ENCODE measurements around the gene CDKN2AIPNL.

CDKN2AIPNL gene

DNA sequence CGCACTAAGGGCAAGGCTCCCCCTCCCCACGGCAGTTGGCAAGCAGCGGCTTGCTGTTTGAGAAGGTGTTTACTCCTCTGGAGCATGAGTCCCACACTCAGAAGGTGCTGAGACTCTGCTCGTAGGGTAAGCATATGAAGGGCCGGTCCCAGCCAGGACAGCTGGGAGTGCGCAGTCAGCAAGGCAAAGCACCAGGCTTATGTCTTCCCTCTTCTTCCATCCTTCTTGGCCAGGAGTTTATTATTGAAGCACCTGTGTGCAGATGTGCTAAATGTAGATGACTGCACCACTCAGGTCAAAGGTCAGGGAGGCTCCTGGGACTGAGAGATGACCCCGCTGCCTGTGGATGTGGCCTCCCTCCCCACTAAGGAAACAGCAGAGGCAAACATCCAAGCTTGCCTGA is 27.0 kb upstream of the CDKN2AIPNL start:
- DNase-seq (ENCODE audit: low read depth), result no peak
- H3K4me3 ChIP-seq (ENCODE audit: low read depth, low read length), result no peak overlapping the region
- TF ChIP-seq, protein P1, sequence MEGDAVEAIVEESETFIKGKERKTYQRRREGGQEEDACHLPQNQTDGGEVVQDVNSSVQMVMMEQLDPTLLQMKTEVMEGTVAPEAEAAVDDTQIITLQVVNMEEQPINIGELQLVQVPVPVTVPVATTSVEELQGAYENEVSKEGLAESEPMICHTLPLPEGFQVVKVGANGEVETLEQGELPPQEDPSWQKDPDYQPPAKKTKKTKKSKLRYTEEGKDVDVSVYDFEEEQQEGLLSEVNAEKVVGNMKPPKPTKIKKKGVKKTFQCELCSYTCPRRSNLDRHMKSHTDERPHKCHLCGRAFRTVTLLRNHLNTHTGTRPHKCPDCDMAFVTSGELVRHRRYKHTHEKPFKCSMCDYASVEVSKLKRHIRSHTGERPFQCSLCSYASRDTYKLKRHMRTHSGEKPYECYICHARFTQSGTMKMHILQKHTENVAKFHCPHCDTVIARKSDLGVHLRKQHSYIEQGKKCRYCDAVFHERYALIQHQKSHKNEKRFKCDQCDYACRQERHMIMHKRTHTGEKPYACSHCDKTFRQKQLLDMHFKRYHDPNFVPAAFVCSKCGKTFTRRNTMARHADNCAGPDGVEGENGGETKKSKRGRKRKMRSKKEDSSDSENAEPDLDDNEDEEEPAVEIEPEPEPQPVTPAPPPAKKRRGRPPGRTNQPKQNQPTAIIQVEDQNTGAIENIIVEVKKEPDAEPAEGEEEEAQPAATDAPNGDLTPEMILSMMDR (IDR thresholded peaks at IDR 0.05; ENCODE audit: insufficient read depth, low read depth, low read length, missing control alignments), result no peak

DNA sequence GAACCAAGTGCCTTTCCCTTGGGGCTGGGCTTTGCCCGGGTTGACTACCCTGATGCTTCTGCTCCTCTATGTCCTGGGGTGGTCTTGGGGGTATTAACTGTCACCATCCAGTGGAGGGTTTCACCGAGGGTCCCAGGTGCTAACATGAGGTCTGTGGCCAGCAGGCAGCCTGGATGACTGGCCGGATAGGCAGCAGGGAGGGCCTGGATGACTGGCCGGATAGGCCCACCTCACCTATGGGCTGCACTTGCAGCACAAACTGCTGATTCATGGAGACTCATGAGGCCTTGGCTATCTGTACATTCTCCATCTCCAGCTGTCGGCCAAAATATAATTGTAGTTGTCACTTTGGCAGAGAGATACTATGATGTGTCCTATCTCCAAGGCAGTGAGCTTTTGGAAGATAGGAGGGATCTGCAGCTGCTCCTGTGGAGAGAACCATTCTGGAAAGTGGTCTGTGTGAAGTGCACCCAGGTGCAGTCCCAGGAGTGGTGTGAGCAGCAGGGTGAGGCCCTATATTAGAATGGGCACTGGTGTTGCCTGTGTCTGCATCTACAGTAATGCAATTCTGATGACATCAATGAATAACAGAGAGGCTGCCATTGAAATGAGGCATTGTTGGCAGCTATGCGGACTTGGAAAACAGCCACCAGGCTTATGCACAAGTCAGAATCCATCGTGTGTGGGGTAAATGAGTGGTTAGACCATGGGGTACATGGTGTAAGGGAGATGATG is 26.3 kb upstream of the CDKN2AIPNL start:
- H3K4me3 ChIP-seq (ENCODE audit: low read depth, low read length), result no peak overlapping the region
- no peak for DNase-seq (ENCODE audit: low read depth)
- TF ChIP-seq, protein P1 (IDR thresholded peaks at IDR 0.05; ENCODE audit: insufficient read depth, low read depth, low read length, missing control alignments), result no peak

DNA sequence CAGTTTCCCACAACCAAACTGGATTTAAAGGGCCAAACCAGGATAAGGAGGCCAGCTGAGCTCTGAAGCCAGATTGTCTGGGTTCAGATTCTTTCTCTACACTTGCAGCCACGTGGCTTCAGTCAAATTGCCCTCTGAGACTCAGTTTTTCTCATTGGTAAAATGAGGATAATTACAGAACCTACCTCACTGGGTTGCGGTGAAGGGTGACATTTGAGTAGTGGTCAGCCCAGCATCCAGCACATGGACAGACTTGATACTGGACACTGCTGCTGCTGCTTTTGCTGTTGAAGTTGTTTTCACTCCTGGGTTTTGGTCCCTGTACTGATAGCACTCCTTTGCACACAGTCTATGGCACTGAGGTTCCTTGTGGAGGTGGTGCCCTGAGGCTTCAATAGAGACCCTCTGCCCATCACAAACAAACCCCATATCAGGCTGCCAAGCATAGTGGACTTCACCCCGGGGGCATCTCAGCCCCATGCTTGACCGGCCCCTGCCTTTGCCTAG is 25.7 kb upstream of the CDKN2AIPNL start:
- H3K4me3 ChIP-seq (ENCODE audit: low read depth, low read length), result no peak overlapping the region
- TF ChIP-seq, protein P1 (IDR thresholded peaks at IDR 0.05; ENCODE audit: insufficient read depth, low read depth, low read length, missing control alignments), result no peak
- DNase-seq (ENCODE audit: low read depth), result peak; percentile 62

DNA sequence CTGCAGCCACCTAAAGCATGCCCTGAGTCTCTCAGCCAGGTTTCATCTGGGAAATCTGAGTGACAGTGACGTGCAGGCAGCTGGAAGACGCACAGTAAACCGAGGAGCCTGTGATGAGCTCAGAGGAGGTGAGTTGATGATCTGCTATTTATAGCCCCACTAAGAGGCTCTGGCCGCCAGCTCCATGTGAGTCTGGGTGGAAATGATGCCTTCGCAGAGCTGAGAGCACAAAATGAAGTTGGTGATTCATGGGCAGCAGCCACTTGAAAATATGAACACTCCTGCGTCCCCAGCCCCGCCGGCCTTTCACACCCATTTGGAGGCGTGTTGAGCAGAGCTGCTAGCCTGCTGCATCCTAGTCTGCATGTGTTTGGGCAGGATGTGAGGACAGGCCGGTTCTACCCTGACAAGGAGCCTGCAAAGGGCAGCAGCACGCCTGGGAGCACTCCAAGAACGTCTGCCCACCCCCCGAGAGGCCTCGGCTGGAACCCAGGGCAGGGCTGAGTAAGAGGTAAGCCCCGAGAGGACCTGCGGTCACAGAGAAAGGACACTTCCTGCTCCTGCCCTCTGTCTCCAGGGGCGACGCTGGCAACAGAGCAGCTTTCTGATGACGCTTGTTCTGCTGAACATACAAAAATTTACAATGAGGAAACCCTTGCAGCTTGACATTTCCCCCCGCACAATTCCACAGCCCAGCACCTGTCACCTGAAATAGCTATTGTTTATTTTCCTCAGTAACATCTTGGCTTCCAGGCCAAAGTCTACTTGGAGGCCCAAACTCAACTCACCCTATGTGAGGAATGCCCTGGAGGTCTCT is 25.1 kb upstream of the CDKN2AIPNL start:
- no peak overlapping the region for H3K4me3 ChIP-seq (ENCODE audit: low read depth, low read length)
- DNase-seq (ENCODE audit: low read depth), result peak; percentile 88
- TF ChIP-seq, protein P1 (IDR thresholded peaks at IDR 0.05; ENCODE audit: insufficient read depth, low read depth, low read length, missing control alignments), result no peak

DNA sequence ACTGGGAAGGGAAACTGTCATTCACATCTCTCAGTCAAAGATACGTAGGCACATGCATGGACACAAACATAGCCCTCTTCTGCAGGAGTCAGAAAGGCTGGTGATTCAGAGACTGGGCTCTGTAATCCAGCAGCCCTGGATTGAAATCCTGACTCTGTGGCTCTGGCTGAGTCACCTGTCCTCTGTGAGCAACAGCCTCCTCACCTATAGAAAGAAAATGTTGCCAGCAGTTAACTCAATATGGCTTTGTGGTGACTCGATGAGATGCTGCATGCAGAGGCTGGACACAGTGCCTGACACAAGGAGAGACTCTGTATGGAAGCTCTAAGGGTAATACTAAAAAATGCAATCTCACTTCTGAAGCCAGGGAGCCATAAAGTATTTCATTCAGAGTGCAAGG is 23.9 kb upstream of the CDKN2AIPNL start:
- TF ChIP-seq, protein P1 (IDR thresholded peaks at IDR 0.05; ENCODE audit: insufficient read depth, low read depth, low read length, missing control alignments), result no peak
- H3K4me3 ChIP-seq (ENCODE audit: low read depth, low read length), result no peak overlapping the region
- DNase-seq (ENCODE audit: low read depth), result no peak

DNA sequence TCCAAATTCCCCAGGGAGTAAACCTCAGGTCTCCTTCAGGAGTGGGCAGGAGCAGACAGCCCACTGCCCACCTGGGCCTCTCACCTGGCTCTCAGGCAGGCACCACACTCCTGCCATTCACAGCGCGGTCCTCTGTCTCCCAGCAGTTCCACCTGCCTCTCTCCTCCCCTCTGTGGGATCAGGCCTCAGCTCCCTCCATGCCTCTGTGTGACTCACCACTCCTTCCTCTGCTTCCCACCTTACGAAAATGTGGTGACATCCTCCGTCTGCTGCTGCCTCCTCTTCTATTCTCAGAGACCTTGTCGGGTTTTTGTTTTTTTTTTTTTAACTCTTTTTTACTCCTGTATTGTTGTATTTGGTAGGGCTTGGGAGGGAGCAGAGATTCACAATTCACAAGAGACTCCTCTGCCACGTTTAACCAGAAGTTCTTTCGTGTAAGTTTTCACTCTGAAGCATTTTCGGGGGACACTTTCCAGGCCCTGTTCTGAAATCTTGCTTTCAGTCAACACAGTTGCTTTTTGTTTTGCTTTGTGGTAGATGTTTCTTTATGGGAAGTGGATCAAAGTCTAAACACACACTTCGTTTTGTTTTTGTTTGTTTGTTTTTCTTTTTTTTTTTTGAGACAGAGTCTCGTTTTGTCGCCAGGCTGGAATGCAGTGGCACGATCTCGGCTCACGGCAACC is 21.1 kb upstream of the CDKN2AIPNL start:
- no peak overlapping the region for H3K4me3 ChIP-seq (ENCODE audit: low read depth, low read length)
- peak; percentile 64 for DNase-seq (ENCODE audit: low read depth)
- TF ChIP-seq, protein P1 (IDR thresholded peaks at IDR 0.05; ENCODE audit: insufficient read depth, low read depth, low read length, missing control alignments), result no peak
